ENCODE data around the gene CYB5R4. TPM values are rescaled to one million over a fixed set of nuclear protein-coding genes. Genes with fewer than 3 reads are reported as not detected.
"Not testable (repeated sequence)": the region's sequence is repeated elsewhere in the genome, so short reads cannot be mapped to it uniquely, and the experiment has no call there.

CYB5R4 gene
- total RNA-seq, 1 experiment from 2014 or later = 22.5 TPM

- no peak for DNase-seq (ENCODE audit: low read depth)
These were observed 7.6 kb downstream of the CYB5R4 start for GRCh38 chr6:83867043-83867442.

- DNase-seq (ENCODE audit: low read depth) = peak; percentile 96
These were observed 8.2 kb downstream of the CYB5R4 start for GRCh38 chr6:83867527-83868161.

- peak; percentile 65 for DNase-seq (ENCODE audit: low read depth)
These were observed 9.2 kb downstream of the CYB5R4 start for GRCh38 chr6:83868639-83869038.

GRCh38 chr6:83870649-83871048 lies 11.2 kb downstream of the CYB5R4 start:
- no peak for DNase-seq (ENCODE audit: low read depth)

- DNase-seq (ENCODE audit: low read depth) = peak; percentile 33
These were observed 13.1 kb downstream of the CYB5R4 start for GRCh38 chr6:83872386-83873118.

DNA sequence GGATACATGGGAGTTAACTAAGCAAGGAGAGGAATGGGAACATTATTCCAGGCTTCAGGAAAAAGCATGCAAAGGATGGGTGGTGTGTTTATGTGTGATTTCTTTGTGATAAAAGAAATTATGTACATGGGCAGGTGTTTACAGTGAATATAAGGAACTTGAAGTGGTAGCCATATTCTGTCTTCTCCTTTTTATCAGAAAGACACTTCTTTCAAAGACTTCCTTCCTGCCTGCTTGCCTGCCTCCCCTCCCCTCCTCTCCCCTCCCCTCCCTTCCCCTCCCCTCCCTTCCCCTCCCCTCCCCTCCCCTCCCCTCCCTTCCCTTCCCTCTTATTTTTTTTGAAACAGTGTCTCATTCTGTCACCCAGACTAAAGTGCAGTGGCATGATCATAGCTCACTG lies 14.4 kb downstream of the CYB5R4 start:
- DNase-seq (ENCODE audit: low read depth) = no peak

GRCh38 chr6:83875843-83876242 lies 16.4 kb downstream of the CYB5R4 start:
- no peak for DNase-seq (ENCODE audit: low read depth)

- DNase-seq (ENCODE audit: low read depth) = no peak
These were observed 19.6 kb downstream of the CYB5R4 start for GRCh38 chr6:83878902-83879644.

GRCh38 chr6:83879746-83880145 lies 20.3 kb downstream of the CYB5R4 start:
- DNase-seq (ENCODE audit: low read depth) = no peak

- DNase-seq (ENCODE audit: low read depth) = no peak
These were observed 23.8 kb downstream of the CYB5R4 start for GRCh38 chr6:83883240-83883639.

GRCh38 chr6:83884523-83884922 lies 25.0 kb downstream of the CYB5R4 start:
- DNase-seq (ENCODE audit: low read depth) = peak; percentile 54

DNA sequence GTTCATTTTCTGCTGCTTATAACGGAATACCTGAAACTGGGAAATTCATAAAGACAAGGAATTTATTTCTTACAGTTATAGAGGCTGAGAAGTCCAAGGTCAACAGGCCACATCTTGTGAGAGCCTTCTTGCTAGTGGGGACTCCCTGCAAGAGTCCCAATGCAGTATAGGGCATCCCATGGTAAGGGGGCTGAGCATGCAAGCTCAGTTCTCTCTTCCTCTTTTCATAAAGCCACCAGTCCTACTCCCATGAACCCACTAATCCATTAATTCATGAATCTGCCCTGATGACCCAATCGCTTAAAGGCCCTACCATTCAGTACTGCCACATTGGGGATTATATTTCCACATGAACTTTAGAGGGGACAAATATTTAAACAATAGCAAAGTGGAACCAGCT lies 26.5 kb downstream of the CYB5R4 start:
- DNase-seq (ENCODE audit: low read depth) = no peak

- no peak for DNase-seq (ENCODE audit: low read depth)
These were observed 30.1 kb downstream of the CYB5R4 start for GRCh38 chr6:83889621-83890020.

GRCh38 chr6:83890520-83890919 lies 31.0 kb downstream of the CYB5R4 start:
- DNase-seq (ENCODE audit: low read depth) = no peak

- DNase-seq (ENCODE audit: low read depth) = no peak
These were observed 32.1 kb downstream of the CYB5R4 start for GRCh38 chr6:83891586-83891985.

DNA sequence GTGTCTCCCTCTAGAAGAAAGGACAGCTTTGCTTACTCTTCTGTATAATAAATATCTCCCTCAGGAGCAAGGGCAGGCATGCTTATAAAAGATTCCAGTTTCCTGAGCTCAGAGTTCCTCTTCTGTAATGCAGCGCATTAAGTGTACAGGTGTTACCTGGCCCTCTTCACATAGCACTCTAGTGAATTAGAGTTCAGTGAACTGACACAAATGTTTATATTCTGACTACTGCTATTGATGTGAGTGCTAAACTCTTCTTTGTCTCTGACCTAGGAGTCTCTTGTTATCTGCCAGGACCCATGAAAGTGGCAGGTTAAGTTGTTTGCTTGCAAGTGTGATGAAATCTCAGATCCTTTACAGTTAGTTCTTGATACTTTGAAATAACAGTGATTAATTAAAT lies 33.5 kb downstream of the CYB5R4 start:
- DNase-seq (ENCODE audit: low read depth) = no peak

DNA sequence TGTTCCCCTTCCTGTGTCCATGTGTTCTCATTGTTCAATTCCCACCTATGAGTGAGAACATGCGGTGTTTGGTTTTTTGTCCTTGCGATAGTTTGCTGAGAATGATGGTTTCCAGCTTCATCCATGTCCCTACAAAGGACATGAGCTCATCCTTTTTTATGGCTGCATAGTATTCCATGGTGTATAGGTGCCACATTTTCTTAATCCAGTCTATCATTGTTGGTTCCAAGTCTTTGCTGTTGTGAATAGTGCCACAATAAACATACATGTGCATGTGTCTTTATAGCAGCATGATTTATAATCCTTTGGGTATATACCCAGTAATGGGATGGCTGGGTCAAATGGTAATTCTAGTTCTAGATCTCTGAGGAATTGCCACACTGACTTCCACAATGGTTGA lies 37.6 kb downstream of the CYB5R4 start:
- not testable (repeated sequence) for DNase-seq (ENCODE audit: low read depth)

GRCh38 chr6:83901624-83902023 lies 42.1 kb downstream of the CYB5R4 start:
- no peak for DNase-seq (ENCODE audit: low read depth)

- DNase-seq (ENCODE audit: low read depth) = no peak
These were observed 44.9 kb downstream of the CYB5R4 start for GRCh38 chr6:83904395-83904794.

GRCh38 chr6:83905648-83906047 lies 46.2 kb downstream of the CYB5R4 start:
- no peak for DNase-seq (ENCODE audit: low read depth)

DNA sequence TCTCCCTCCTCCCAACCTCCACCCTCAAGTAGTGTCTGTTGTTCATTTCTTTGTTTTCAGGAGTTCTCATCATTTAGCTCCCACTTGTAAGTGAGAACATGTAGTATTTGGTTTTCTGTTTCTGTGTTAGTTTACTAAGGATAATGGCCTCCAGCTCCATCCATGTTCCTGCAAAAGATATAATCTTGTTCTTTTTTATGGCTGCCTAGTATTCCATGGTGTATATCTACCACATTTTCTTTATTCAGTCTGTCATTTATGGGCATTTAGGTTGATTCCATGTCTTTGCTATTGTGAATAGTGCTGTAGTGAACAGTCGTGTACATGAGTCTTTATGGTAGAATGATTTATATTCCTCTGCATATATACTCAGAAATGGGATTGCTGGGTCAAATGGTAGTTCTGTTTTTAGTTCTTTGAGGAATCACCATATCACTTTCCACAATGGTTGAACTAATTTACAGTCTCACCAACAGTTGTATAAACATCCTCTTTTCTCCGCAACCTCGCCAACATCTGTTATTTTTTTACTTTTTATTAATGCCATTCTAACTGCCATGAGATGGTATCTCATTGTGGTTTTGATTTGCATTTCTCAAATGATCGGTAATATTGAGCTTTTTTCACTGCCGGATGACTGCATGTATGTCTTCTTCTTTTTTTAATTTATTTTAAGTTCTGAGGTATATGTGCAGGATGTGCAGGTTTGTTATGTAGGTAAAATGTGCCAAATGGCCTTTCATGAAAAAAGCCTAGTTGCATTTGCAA lies 48.3 kb downstream of the CYB5R4 start:
- not testable (repeated sequence) for DNase-seq (ENCODE audit: low read depth)

GRCh38 chr6:83908813-83909212 lies 49.3 kb downstream of the CYB5R4 start:
- DNase-seq (ENCODE audit: low read depth) = no peak

Measured in RPMI7951 (cell line).